SU-DHL-6 (cell line): ENCODE data around the gene FAM131B.

Source experiments
- H2AFZ ChIP-seq: fragments of 200-600 bp; sonication (generic); 2 replicates; pipeline ENCODE4 v1.6.1; 2014; ENCODE audit warnings: low read depth, mild to moderate bottlenecking, moderate library complexity, mixed read lengths, antibody characterized with exemption, low read length; ENCODE audit not compliant: severe bottlenecking
- H3F3A ChIP-seq: fragments of 200-600 bp; shearing (Covaris generic); 2 replicates; pipeline ENCODE4 v1.6.0; 2016; ENCODE audit warnings: antibody characterized with exemption, mild to moderate bottlenecking; ENCODE audit not compliant: insufficient read depth
- H3K27ac ChIP-seq: fragments of 200-600 bp; sonication (generic); 2 replicates; pipeline ENCODE4 v1.5.1; 2016; ENCODE audit warnings: low read depth, mild to moderate bottlenecking, low read length, moderate library complexity, mixed read lengths
- H3K27me3 ChIP-seq: fragments of 200-600 bp; sonication (generic), shearing (Covaris generic); 2 replicates; pipeline ENCODE4 v1.6.0; 2014; ENCODE audit warnings: mild to moderate bottlenecking, low read length
- H3K36me3 ChIP-seq: fragments of 200-600 bp; sonication (generic); 2 replicates; pipeline ENCODE4 v1.6.1; 2014; ENCODE audit warnings: mild to moderate bottlenecking, low read length, mixed read lengths
- H3K4me2 ChIP-seq: fragments of 300-600, 200-600 bp; shearing (Covaris generic), sonication (generic); 2 replicates; pipeline ENCODE4 v1.6.0; 2014; ENCODE audit warnings: low read length, low read depth, mild to moderate bottlenecking; ENCODE audit not compliant: poor library complexity, severe bottlenecking
- H3K4me3 ChIP-seq: fragments of 200-600 bp; sonication (generic); 2 replicates; pipeline ENCODE4 v1.5.1; 2014; ENCODE audit warnings: antibody characterized with exemption, low read length, mild to moderate bottlenecking, mixed read lengths; ENCODE audit not compliant: insufficient read depth, poor library complexity, severe bottlenecking
- H3K79me2 ChIP-seq: fragments of 200-600 bp; sonication (generic); 2 replicates; pipeline ENCODE4 v1.6.1; 2014; ENCODE audit warnings: mild to moderate bottlenecking, low read length, moderate library complexity; ENCODE audit not compliant: insufficient read depth
- H3K9ac ChIP-seq: fragments of 200-600 bp; sonication (generic); 2 replicates; pipeline ENCODE4 v1.7.0; 2014; ENCODE audit warnings: mild to moderate bottlenecking, low read length
- H3K9me2 ChIP-seq: fragments of 200-600 bp; sonication (generic); replicated peaks from 2 replicates; pipeline ENCODE4 v1.6.1; 2014; ENCODE audit warnings: low read length; ENCODE audit not compliant: insufficient read depth
- H3K9me3 ChIP-seq: fragments of 200-600 bp; sonication (generic); 2 replicates; pipeline ENCODE4 v1.6.1; 2014; ENCODE audit warnings: low read length, mixed read lengths; ENCODE audit not compliant: insufficient read depth
- H4K20me1 ChIP-seq: fragments of 200-600 bp; sonication (generic); 2 replicates; pipeline ENCODE4 v1.6.1; 2014; ENCODE audit warnings: low read depth, mild to moderate bottlenecking, antibody characterized with exemption, low read length, moderate library complexity, mixed read lengths
- EZH2phosphoT487 ChIP-seq: fragments of 200-600 bp; sonication (generic), shearing (Covaris generic); conservative IDR thresholded peaks from 2 replicates; pipeline ENCODE4 v1.6.1; 2018; ENCODE audit warnings: mild to moderate bottlenecking, antibody characterized with exemption, low read length, moderate library complexity, mixed read lengths
- TF ChIP-seq, protein P1 (sequence below): fragments of 200-600 bp; sonication (generic); IDR thresholded peaks from one replicate; pipeline ENCODE4 v1.5.1; 2017; ENCODE audit warnings: antibody characterized with exemption, mild to moderate bottlenecking, low read length, moderate library complexity; ENCODE audit not compliant: insufficient read depth, poor library complexity, severe bottlenecking

The FAM131B gene

DNA sequence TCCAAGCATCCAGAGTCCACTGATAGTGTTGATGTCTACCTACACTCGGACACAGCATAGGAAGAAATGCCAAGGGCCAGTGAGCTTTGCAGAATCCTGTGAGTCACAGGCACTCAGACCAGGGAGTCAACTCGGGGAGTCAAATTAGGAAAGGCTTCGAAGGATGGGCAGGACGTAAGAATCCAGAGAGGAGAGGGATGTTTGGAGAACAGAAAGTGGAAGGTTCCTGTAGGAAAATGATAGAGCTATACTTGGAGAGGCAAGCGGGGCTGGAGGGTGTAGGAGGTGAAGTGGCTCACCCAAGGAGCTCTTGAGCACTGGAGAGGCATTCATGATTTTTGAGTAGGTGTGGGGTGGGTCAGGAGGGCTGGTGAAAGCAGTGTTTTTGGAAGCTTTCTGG is 21.6 kb upstream of the FAM131B start:
- Histone ChIP-seq H3K79me2 (no peaks in the 10 kb centered on the region), H3F3A (no peaks in the 10 kb centered on the region), H2AFZ (no peak overlapping the region), H3K9me2 (no peaks in the 10 kb centered on the region), H3K36me3 (no peaks in the 10 kb centered on the region), H3K4me2 (no peak overlapping the region), H3K27me3 (no peaks in the 10 kb centered on the region), H3K9ac (no peak overlapping the region), H3K27ac (no peak overlapping the region), H4K20me1 (no peaks in the 10 kb centered on the region), H3K4me3 (no peak overlapping the region), H3K9me3 (no peaks in the 10 kb centered on the region)
- no peak for TF ChIP-seq EZH2phosphoT487
- TF ChIP-seq, protein P1, sequence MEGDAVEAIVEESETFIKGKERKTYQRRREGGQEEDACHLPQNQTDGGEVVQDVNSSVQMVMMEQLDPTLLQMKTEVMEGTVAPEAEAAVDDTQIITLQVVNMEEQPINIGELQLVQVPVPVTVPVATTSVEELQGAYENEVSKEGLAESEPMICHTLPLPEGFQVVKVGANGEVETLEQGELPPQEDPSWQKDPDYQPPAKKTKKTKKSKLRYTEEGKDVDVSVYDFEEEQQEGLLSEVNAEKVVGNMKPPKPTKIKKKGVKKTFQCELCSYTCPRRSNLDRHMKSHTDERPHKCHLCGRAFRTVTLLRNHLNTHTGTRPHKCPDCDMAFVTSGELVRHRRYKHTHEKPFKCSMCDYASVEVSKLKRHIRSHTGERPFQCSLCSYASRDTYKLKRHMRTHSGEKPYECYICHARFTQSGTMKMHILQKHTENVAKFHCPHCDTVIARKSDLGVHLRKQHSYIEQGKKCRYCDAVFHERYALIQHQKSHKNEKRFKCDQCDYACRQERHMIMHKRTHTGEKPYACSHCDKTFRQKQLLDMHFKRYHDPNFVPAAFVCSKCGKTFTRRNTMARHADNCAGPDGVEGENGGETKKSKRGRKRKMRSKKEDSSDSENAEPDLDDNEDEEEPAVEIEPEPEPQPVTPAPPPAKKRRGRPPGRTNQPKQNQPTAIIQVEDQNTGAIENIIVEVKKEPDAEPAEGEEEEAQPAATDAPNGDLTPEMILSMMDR: no peak

DNA sequence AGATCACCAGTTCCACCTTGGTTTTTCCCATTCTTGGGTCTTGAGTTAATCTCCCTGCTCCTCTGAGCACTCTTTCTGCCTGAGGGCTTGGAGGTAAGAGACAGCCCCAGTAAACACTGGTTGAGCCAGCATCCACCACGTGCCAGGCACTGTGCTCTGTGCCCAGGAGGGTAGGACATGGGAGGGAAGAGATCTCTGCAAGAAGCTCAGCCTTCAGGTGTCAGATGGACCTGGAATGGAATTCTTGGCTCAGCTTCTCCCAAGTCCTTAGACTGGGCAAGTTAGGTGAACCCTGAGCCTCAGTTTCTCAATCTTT is 21.1 kb upstream of the FAM131B start:
- H3K36me3 ChIP-seq: no peaks in the 10 kb centered on the region
- H3K27ac ChIP-seq: no peak overlapping the region
- no peak overlapping the region for H3K4me2 ChIP-seq
- no peaks in the 10 kb centered on the region for H3K9me3 ChIP-seq
- H3K9me2 ChIP-seq: no peaks in the 10 kb centered on the region
- no peak overlapping the region for H2AFZ ChIP-seq
- no peaks in the 10 kb centered on the region for H3K27me3 ChIP-seq
- no peaks in the 10 kb centered on the region for H3K79me2 ChIP-seq
- H4K20me1 ChIP-seq: no peaks in the 10 kb centered on the region
- no peaks in the 10 kb centered on the region for H3F3A ChIP-seq
- no peak overlapping the region for H3K9ac ChIP-seq
- H3K4me3 ChIP-seq: no peak overlapping the region
- TF ChIP-seq, protein P1: no peak
- TF ChIP-seq EZH2phosphoT487: no peak

DNA sequence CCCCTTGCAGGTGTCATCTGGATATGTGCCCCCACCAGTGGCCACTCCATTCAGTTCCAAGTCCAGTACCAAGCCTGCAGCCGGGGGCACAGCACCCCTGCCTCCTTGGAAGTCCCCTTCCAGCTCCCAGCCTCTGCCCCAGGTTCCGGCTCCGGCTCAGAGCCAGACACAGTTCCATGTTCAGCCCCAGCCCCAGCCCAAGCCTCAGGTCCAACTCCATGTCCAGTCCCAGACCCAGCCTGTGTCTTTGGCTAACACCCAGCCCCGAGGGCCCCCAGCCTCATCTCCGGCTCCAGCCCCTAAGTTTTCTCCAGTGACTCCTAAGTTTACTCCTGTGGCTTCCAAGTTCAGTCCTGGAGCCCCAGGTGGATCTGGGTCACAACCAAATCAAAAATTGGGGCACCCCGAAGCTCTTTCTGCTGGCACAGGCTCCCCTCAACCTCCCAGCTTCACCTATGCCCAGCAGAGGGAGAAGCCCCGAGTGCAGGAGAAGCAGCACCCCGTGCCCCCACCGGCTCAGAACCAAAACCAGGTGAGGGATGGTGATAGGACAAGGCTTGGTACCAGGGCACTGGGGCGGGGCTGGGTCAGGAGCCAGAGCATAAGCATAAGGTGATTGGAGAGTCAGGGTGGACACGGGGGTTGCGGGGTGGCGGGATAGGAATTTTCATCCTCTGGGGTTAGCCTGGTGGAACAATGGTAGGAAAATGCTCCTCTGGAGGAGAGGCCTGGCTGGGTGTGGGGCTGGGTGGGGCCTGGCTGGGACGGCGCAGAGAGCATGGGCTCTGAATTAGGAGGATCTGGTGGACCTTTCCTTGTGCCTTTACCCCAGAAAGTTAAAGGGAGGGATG is 20.5 kb upstream of the FAM131B start:
- no peaks in the 10 kb centered on the region for H3F3A ChIP-seq

More for the DNA sequence above, 20.5 kb upstream of the FAM131B start:
- Histone ChIP-seq H3K9me3 (no peaks in the 10 kb centered on the region), H3K27me3 (no peaks in the 10 kb centered on the region), H3K4me2 (no peak overlapping the region), H3K79me2 (no peaks in the 10 kb centered on the region), H3K4me3 (no peak overlapping the region), H2AFZ (no peak overlapping the region), H3K9ac (no peak overlapping the region), H4K20me1 (no peaks in the 10 kb centered on the region), H3K9me2 (no peaks in the 10 kb centered on the region), H3K27ac (no peak overlapping the region), H3K36me3 (no peaks in the 10 kb centered on the region)
- TF ChIP-seq, protein P1: no peak
